Measurements from ENCODE around the gene COL9A2. TPM values are rescaled to one million over a fixed set of nuclear protein-coding genes. Genes with fewer than 3 reads are reported as not detected.

COL9A2 gene
- total RNA-seq, 1 donor from 2014 or later, result 7.1 TPM

DNA sequence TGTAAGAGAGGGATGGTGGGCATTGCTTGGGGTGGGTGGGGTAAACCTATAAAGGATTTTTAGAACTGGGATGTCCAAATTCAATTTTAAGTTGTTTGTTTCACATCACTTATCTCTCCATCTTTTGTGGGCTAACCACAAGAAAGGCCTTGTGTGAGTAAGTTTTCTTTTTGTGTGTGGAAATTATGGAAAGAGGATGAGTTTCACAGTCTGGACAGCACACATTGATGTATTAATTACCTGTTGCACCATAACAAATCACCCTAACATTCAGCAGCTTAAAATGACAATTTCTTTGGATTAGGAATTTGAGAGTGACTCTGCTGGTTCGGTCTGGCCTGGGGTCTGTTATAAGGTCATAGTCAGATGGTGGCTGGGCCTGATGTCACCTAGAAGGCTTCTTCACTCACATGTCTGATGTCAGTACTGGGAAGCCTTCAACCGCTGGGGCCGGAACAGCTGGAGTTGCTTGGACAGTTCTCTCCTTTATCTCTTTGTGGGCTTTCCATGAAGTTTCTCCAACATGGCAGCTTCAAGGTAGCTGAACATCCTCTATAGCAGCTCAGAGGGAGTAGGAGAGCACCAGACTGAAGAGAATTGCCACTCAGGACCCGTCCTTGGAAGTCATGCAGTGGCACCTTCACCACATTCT lies 2.0 kb upstream of the COL9A2 start:
- no peaks in the 10 kb centered on the region for H3K9me3 ChIP-seq
- H3K4me1 ChIP-seq, result peaks cover 31% of the 10 kb centered on the region
- no peak overlapping the region for H3K4me3 ChIP-seq
- peaks cover 7% of the 10 kb centered on the region for H3K27me3 ChIP-seq
- H3K27ac ChIP-seq, result no peak overlapping the region
- TF ChIP-seq, protein P1, sequence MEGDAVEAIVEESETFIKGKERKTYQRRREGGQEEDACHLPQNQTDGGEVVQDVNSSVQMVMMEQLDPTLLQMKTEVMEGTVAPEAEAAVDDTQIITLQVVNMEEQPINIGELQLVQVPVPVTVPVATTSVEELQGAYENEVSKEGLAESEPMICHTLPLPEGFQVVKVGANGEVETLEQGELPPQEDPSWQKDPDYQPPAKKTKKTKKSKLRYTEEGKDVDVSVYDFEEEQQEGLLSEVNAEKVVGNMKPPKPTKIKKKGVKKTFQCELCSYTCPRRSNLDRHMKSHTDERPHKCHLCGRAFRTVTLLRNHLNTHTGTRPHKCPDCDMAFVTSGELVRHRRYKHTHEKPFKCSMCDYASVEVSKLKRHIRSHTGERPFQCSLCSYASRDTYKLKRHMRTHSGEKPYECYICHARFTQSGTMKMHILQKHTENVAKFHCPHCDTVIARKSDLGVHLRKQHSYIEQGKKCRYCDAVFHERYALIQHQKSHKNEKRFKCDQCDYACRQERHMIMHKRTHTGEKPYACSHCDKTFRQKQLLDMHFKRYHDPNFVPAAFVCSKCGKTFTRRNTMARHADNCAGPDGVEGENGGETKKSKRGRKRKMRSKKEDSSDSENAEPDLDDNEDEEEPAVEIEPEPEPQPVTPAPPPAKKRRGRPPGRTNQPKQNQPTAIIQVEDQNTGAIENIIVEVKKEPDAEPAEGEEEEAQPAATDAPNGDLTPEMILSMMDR (IDR thresholded peaks at IDR 0.05), result no peak
- TF ChIP-seq POLR2AphosphoS5 (IDR thresholded peaks at IDR 0.05; ENCODE audit: insufficient read depth in 1 of 2, low read depth in 1 of 2) (no peak), POLR2A (IDR thresholded peaks at IDR 0.05) (no peak)
- intact Hi-C loops (cut with DNase I), result no loop called here
- no peak for DNase-seq (ENCODE audit: extremely low spot score in 2 of 2)
- H3K36me3 ChIP-seq, result no peaks in the 10 kb centered on the region

DNA sequence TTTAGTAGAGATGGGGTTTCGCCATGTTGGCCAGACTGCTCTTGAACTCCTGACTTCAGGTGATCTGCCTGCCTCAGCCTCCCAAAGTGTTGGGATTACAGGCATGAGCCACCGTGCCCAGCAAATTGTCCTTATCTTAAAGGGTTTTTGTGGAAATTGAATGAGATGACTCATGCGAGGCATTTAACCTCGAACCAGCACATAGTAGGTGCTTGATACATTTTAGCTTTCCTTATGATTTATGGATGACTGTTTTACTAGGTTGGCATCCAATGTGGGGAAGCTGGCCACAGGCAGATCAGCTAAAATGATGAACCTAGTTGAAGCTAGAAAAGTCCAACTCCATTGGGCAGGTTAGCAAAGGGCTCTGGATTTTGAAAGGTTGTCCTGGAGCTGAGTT lies 1.4 kb upstream of the COL9A2 start:
- H3K27me3 ChIP-seq, result peaks cover 7% of the 10 kb centered on the region
- H3K9me3 ChIP-seq, result no peaks in the 10 kb centered on the region
- intact Hi-C loops (cut with DNase I), result no loop called here

DNA sequence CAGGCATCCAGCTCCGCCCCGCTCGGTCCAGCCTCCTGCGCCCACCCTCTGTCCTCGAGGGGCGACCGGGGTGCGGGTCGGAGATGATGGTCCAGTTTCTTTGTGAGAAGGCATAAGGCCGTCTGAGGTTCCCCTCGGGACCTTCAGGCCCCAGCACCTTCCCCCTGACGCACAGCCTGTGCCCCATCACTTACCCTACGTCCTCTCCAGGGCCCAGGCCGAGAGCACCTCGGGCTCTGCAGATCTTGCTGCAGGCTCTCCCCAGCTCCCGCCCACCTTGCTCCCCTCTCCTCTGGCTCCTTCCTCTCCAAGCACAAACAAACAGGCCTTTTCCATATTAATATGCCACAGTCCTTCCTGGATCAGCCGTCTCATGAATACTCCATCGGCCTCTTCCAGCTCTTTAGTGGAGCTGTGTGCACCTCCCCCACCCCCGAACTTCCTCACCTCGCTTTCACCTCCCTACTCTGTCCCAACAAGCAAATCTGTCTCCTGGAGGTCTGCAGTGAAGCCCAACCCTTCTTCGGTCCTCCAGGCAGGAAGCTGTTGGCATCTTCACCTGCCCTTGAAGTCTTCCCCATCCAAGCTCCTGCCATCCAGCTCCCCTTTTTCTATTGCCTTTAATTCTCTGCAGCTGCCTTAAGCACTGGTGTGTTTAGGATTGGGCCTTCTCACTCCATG lies 448 bp upstream of the COL9A2 start:
- TF ChIP-seq, protein P1 (IDR thresholded peaks at IDR 0.05), result no peak
- TF ChIP-seq POLR2AphosphoS5 (IDR thresholded peaks at IDR 0.05; ENCODE audit: insufficient read depth in 1 of 2, low read depth in 1 of 2) (no peak), POLR2A (IDR thresholded peaks at IDR 0.05) (no peak)
- no peak overlapping the region for H3K27ac ChIP-seq
- H3K9me3 ChIP-seq, result no peaks in the 10 kb centered on the region
- peak in 1 of 2 donors; percentile 74 for DNase-seq (ENCODE audit: extremely low spot score in 2 of 2)
- H3K36me3 ChIP-seq, result no peaks in the 10 kb centered on the region
- peaks cover 7% of the 10 kb centered on the region for H3K27me3 ChIP-seq
- H3K4me3 ChIP-seq, result peak overlapping the region; percentile 44 to 46
- peaks cover 36% of the 10 kb centered on the region for H3K4me1 ChIP-seq
- intact Hi-C loops (cut with DNase I), result no loop called here

More for the DNA sequence above, 1.4 kb upstream of the COL9A2 start:
- no peak for DNase-seq (ENCODE audit: extremely low spot score in 2 of 2)
- Histone ChIP-seq H3K4me3 (no peak overlapping the region), H3K27ac (no peak overlapping the region), H3K36me3 (no peaks in the 10 kb centered on the region), H3K4me1 (peaks cover 31% of the 10 kb centered on the region)
- TF ChIP-seq POLR2A (IDR thresholded peaks at IDR 0.05) (no peak), POLR2AphosphoS5 (IDR thresholded peaks at IDR 0.05; ENCODE audit: insufficient read depth in 1 of 2, low read depth in 1 of 2) (no peak)
- TF ChIP-seq, protein P1 (IDR thresholded peaks at IDR 0.05), result no peak

DNA sequence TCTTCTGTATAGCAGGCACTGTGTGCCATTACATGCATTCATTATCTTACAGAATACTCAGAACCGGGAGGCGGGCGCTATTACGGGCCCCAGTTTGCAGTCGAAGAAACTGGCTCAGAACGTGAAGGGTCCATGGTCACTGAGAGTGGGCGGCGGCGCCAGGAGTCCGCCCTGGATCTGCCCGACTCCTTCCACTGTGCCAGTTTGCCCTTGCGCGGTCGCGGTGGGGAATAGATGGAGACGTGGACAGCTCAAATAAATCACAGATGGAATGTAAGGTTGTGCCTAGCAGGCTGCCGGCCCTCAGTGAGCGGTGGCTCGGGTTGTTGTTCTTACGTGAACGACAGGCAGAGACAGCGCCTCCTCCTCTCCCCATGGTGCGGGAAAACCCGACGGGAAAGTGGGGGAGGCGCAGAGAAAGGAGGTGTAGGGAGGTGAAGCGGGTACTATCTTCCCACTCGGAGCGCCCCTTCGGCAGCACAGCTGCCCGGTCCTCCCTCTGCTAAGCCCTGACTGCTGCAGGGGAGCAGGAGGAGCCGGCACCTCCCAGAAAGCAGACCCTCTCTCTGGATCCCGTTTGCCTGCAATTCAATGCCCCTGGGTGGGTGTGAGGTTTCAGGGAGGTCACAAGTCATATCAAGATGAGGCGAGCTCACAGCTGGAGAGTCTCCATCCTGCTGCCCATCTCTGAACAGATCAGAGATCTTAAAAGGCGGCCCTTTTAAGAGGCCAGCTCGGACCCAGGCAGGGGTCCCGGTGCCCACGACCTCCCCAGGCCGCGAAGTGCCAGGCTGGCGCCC lies 1.1 kb downstream of the COL9A2 start:
- intact Hi-C loops (cut with DNase I), result no loop called here
- DNase-seq (ENCODE audit: extremely low spot score in 2 of 2), result peak in 1 of 2 donors; percentile 93
- H3K27me3 ChIP-seq, result peaks cover 7% of the 10 kb centered on the region

More for the DNA sequence above, 1.1 kb downstream of the COL9A2 start:
- Histone ChIP-seq H3K4me1 (peaks cover 36% of the 10 kb centered on the region), H3K27ac (no peak overlapping the region), H3K36me3 (no peaks in the 10 kb centered on the region), H3K9me3 (no peaks in the 10 kb centered on the region), H3K4me3 (peak overlapping the region; percentile 44 to 46)
- TF ChIP-seq, protein P1 (IDR thresholded peaks at IDR 0.05), result no peak
- no peak for TF ChIP-seq POLR2A (IDR thresholded peaks at IDR 0.05)
- TF ChIP-seq POLR2AphosphoS5 (IDR thresholded peaks at IDR 0.05; ENCODE audit: insufficient read depth in 1 of 2, low read depth in 1 of 2), result no peak
